Loucy (cell line): ENCODE measurements around the gene VPS54.

Experiments
- CTCF ChIP-seq: fragments of 200-600 bp; sonication (generic); conservative IDR thresholded peaks from 2 replicates; pipeline ENCODE4 v1.5.1; 2014; ENCODE audit warnings: mild to moderate bottlenecking, antibody characterized with exemption, low read length
- EZH2phosphoT487 ChIP-seq: fragments of 200-600 bp; IDR thresholded peaks from 2 replicates; pipeline ENCODE4 v1.6.1; 2018; ENCODE audit warnings: antibody characterized with exemption, mild to moderate bottlenecking, moderate library complexity, borderline replicate concordance

- TF ChIP-seq CTCF (peak; percentile 72), EZH2phosphoT487 (no peak)
These were observed 157.9 kb downstream of the VPS54 start for GRCh38 chr2:63861220-63861822.
